Fibroblast of the aortic adventitia (primary cell): ENCODE results near the gene CXCL17. TPM values are rescaled to one million over a fixed set of nuclear protein-coding genes. Genes with fewer than 3 reads are reported as not detected.
"Not testable (repeated sequence)": the region's sequence is repeated elsewhere in the genome, so short reads cannot be mapped to it uniquely, and the experiment has no call there.

Experiments used
- DNase-seq: peaks from one replicate; pipeline ENCODE4 v3.0.0-alpha.2; 2010; ENCODE audit warnings: low read depth
- H3K4me3 ChIP-seq: 2 replicates; pipeline ENCODE4 v1.5.1; 2011; ENCODE audit warnings: low read depth, mild to moderate bottlenecking, control low read depth, low read length, moderate library complexity
- total RNA-seq: library from RNA; depleted of rRNA; stranded (reverse); fragments of >200 nt; gene quantifications from 2 replicates; pipeline ENCODE4 v1.2.3, GENCODE V29; 2012; ENCODE audit warnings: low replicate concordance
- TF ChIP-seq, protein P1 (sequence below): IDR thresholded peaks from 2 replicates; pipeline ENCODE4 v1.5.1; 2011; ENCODE audit warnings: mild to moderate bottlenecking, low read length, control low read depth, inconsistent platforms; ENCODE audit not compliant: insufficient read depth

CXCL17 gene
- not detected in 2 replicates for total RNA-seq

DNA sequence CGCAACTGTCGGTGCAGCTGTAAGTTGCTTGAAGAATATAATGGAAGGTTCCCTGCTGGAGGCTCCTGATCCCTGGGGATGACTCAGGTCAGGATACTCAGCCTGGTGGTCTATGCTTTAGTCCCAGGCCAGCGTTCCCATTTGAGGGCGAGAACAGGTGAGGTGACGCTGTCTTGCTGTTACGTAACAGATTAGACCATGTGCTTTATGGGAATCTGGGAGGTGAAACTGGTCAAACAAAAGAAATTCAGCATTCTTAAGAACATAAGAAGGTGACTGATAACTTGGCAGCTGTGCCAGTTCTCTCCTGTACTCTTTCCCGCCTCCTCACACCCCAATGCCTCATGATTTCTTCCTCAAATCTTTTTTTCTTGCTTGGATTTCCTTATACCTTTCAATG lies at the start of gene CXCL17:
TSS of gene CXCL17 (minus strand) at position 114 of the 400 bp plus-strand sequence. CDS start 114 bp downstream, outside the sequence.
- TF ChIP-seq, protein P1, sequence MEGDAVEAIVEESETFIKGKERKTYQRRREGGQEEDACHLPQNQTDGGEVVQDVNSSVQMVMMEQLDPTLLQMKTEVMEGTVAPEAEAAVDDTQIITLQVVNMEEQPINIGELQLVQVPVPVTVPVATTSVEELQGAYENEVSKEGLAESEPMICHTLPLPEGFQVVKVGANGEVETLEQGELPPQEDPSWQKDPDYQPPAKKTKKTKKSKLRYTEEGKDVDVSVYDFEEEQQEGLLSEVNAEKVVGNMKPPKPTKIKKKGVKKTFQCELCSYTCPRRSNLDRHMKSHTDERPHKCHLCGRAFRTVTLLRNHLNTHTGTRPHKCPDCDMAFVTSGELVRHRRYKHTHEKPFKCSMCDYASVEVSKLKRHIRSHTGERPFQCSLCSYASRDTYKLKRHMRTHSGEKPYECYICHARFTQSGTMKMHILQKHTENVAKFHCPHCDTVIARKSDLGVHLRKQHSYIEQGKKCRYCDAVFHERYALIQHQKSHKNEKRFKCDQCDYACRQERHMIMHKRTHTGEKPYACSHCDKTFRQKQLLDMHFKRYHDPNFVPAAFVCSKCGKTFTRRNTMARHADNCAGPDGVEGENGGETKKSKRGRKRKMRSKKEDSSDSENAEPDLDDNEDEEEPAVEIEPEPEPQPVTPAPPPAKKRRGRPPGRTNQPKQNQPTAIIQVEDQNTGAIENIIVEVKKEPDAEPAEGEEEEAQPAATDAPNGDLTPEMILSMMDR = no peak
- no peak for DNase-seq
- H3K4me3 ChIP-seq = no peak within 1 kb of the TSS

DNA sequence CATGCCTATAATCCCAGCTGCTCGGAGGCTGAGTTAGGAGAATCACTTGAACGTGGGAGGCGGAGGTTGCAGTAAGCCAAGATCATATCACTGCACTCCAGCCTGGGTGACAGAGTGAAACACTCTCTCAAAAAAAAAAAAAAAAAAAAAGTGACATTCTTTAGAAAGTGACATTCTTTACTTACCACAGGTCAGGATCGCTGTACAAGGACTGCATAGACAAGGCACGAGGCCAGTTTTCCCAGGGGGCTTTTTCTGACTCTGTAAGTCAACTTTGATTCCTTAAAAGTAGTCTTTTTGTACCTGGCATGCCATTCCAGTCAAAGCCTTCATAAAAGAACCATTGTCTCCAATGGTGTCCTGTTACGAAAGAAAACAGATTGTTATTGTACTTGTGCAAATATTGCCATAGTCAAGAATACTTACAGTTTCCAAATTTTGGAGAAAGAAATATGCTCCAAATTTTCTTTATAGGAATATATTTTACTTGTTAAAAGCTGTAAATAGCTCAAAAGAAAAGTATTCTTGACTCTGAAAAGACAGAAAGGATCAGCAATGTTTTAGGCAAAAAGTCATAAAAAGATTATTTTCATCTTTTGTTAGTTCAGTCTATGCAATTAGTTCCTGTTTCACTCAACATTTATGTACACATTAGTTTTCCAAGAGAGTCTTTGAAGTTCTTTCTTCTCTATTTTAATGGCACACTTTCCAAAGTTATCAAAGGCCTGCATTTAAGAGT lies 46.2 kb upstream of the CXCL17 start:
- no peak for DNase-seq
- no peak overlapping the region for H3K4me3 ChIP-seq
- TF ChIP-seq, protein P1 = no peak

DNA sequence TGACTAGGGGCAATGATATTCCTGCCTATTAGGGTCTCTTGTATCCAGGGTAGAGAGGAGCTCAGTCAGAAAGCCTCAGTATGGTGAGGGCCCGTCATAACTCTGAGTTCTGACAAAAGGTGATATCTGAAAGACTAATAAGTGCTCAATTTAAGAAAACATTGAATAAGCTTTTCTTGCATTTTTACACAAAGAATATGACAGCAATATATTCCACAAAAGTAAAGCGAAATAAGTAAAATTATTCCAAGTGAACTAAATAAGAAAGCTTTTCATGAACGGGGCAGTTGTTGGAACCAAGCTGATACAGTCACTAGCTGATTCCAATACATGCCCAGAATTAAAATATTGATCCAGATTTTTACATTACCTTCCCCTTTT lies 45.0 kb upstream of the CXCL17 start:
- no peak overlapping the region for H3K4me3 ChIP-seq
- TF ChIP-seq, protein P1 = no peak
- DNase-seq = no peak

- DNase-seq = no peak
- no peak overlapping the region for H3K4me3 ChIP-seq
- TF ChIP-seq, protein P1 = no peak
Measured at GRCh38 chr19:42487032-42487797, 44.5 kb upstream of the CXCL17 start.

DNA sequence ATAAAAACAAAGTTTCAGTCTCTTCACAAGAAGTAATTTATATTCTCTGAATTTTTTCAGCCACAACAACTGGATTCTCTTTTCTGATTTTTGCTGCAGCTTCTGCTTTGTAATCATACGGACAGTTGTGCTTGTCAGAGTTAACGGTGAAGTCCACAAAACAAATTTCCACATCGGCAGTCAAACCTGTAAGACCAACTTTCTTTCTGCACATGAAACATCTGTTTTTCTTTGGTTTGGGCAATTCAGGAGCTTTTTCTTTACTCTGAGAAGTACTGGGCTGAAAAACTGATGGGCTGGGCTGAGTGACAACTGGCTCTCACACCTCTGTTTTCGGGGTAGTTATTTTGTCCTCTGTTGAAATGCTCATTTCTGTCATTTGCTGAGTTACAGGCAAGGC lies 42.3 kb upstream of the CXCL17 start:
- DNase-seq, H3K4me3 ChIP-seq: not testable (repeated sequence)

DNA sequence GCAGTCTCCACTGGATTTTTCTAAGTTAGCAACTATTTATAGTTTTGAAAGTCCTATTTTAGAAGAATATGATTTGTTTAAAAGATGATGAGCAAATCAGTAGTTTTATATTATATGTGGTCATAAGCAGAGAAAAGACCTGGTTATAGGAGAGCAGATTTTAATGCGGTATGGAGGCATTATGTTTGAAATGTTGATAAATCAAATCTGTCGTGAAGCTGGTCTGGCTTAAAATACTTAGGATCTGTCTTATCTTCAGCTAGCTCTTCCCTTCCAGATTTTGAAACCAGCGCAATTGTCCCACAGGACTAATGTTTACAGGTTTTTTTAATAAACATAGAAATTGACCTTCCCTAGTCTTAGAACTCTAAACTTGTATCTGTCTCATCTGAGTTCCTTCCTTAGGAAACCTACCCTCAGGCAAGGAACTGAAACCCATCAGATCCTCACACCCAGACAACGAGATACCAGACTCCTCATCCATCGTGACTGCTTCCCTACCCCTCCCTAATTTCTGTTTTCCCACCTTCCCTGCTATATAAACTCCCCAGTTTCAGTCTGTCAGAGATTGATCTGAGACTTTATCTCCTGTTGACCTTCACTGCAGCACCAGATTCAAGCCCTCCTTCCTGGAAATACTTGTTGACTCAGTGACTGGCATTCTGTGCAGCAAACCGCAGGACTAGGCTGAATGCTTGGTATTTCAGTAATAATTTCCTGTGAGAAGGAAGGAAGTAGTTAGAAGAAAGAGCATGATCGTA lies 37.8 kb upstream of the CXCL17 start:
- TF ChIP-seq, protein P1 = no peak
- no peak overlapping the region for H3K4me3 ChIP-seq
- peak; percentile 36 for DNase-seq

DNA sequence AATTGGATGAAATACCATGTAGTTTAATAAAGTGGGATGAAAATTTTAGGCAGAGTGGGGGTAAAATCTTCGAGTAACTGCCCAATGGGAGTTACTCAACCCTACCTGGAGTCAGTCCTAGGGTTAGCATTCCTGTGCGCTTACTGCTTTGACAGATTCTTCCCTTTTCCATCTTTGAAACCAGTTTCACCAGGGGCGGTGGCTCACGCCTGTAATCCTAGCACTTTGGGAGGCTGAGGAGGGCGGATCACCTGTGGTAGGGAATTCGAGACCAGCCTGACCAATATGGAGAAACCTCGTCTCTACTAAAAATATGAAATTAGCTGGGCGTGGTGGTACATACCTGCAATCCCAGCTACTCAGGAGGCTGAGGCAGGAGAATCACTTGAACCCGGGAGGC lies 37.0 kb upstream of the CXCL17 start:
- TF ChIP-seq, protein P1 = no peak
- H3K4me3 ChIP-seq = no peak overlapping the region
- no peak for DNase-seq
